ENCODE measurements around the gene RALGPS1.

The RALGPS1 gene

GRCh38 chr9:127116957-127117356 lies 202.4 kb downstream of the RALGPS1 start:
- no peak for DNase-seq (ENCODE audit: low read depth)
- no peak for TF ChIP-seq CTCF (conservative IDR thresholded peaks at IDR 0.05; ENCODE audit: low read depth, low read length)
- H3K4me3 ChIP-seq (ENCODE audit: low read length), result no peak overlapping the region

GRCh38 chr9:127117801-127118200 lies 203.2 kb downstream of the RALGPS1 start:
- TF ChIP-seq CTCF (conservative IDR thresholded peaks at IDR 0.05; ENCODE audit: low read depth, low read length), result no peak
- no peak for DNase-seq (ENCODE audit: low read depth)
- no peak overlapping the region for H3K4me3 ChIP-seq (ENCODE audit: low read length)

- no peak for TF ChIP-seq CTCF (conservative IDR thresholded peaks at IDR 0.05; ENCODE audit: low read depth, low read length)
- no peak overlapping the region for H3K4me3 ChIP-seq (ENCODE audit: low read length)
- no peak for DNase-seq (ENCODE audit: low read depth)
These were observed 204.2 kb downstream of the RALGPS1 start for GRCh38 chr9:127118597-127119319.

GRCh38 chr9:127119320-127119709 lies 204.7 kb downstream of the RALGPS1 start:
- no peak for TF ChIP-seq CTCF (conservative IDR thresholded peaks at IDR 0.05; ENCODE audit: low read depth, low read length)
- H3K4me3 ChIP-seq (ENCODE audit: low read length), result no peak overlapping the region
- no peak for DNase-seq (ENCODE audit: low read depth)

GRCh38 chr9:127121628-127122175 lies 207.1 kb downstream of the RALGPS1 start:
- no peak for DNase-seq (ENCODE audit: low read depth)
- no peak for TF ChIP-seq CTCF (conservative IDR thresholded peaks at IDR 0.05; ENCODE audit: low read depth, low read length)
- H3K4me3 ChIP-seq (ENCODE audit: low read length), result peak overlapping the region; percentile 76

GRCh38 chr9:127122176-127123063 lies 207.8 kb downstream of the RALGPS1 start, which contains the start of gene ANGPTL2:
TSS of gene ANGPTL2 (minus strand) at chr9:127122635. CDS start at chr9:127108731, 13,904 bp downstream.
- TF ChIP-seq CTCF (conservative IDR thresholded peaks at IDR 0.05; ENCODE audit: low read depth, low read length), result no peak
- H3K4me3 ChIP-seq (ENCODE audit: low read length), result peak within 1 kb of the TSS; percentile 76
- peak; percentile 77 for DNase-seq (ENCODE audit: low read depth)

Data from retinal pigment epithelial cell (primary cell).